CD4-positive, alpha-beta T cell treated with Interleukin-6 for 4 hours (primary cell): Measurements from ENCODE around the gene PHLDA3.
A peak's percentile ranks its signal among the peaks of the same experiment; 100 is the strongest.
"Not testable (repeated sequence)": the region's sequence is repeated elsewhere in the genome, so short reads cannot be mapped to it uniquely, and the experiment has no call there.

Source experiments
- DNase-seq: peaks from one replicate; pipeline ENCODE4 v3.0.0-alpha.2; 2020; ENCODE audit warnings: mixed read lengths

PHLDA3 gene

GRCh38 chr1:201485184-201485774 is 16.3 kb upstream of the PHLDA3 start:
- no peak for DNase-seq

DNA sequence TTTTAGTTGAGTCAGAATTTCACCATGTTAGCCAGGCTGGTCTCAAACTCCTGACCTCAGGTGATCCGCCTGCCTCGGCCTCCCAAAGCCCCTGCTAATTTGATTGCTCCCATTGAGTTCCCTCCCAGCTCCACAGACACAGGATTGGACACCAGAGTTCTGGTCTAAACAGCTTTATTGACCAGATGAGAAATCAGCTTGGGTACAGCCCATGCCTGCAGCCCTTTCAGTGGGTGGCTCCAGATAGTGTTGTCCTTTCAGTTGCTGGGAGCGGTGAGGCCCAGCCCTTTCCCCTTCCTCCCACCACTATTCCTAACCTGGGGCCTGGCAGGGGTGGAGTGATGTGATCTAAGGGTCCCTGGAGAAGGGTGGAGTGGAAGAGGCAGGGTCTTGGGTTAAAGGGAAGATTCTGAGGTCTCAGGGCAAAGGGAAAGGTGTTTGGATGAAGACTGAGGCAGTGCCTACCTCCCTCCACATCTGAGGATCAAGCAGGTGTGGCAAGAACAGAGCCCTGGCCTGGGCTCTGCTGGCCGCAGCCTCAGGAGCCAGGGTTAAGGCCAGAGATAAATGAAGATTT is 14.5 kb upstream of the PHLDA3 start:
- no peak for DNase-seq

- DNase-seq, result no peak
These were observed 13.8 kb upstream of the PHLDA3 start for GRCh38 chr1:201482755-201483154.

DNA sequence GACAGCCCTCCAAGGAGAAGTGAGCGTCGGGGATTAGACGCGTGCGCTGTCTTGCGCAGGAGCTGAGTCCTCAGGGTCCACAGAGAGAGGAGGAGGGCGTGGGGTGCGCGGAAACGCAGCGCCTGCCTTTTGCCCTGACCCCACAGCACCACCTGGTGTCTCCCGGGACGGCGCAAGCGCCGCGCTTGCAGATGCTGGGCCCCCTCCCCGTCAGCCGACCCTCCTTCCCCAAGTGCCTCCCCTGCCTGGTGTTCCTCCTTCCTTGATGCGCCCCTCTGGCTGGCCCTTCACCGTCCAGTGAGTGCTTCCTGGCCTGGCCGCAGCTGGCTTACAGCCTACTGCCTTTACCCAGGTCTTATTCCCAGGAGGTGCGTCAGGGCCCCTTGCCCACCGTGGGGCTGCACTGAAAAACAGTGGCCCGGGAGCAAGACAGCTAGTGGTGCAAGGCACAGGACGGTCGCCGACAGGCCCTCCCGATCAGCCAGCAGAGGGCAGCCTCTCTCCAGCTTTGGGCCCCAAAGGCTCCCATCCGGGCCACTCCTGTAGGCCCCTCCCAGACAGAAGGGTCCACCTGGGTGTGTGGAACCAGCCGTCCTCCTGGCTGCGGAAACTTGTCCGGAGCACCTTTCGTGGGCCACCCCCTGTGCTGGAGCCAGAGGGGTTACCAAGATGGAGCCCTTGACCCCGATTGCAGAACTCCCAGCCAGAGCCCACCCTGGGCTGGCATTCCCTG is 12.9 kb upstream of the PHLDA3 start:
- DNase-seq, result peak; percentile 84

- DNase-seq, result no peak
These were observed 12.0 kb upstream of the PHLDA3 start for GRCh38 chr1:201481004-201481380.

DNA sequence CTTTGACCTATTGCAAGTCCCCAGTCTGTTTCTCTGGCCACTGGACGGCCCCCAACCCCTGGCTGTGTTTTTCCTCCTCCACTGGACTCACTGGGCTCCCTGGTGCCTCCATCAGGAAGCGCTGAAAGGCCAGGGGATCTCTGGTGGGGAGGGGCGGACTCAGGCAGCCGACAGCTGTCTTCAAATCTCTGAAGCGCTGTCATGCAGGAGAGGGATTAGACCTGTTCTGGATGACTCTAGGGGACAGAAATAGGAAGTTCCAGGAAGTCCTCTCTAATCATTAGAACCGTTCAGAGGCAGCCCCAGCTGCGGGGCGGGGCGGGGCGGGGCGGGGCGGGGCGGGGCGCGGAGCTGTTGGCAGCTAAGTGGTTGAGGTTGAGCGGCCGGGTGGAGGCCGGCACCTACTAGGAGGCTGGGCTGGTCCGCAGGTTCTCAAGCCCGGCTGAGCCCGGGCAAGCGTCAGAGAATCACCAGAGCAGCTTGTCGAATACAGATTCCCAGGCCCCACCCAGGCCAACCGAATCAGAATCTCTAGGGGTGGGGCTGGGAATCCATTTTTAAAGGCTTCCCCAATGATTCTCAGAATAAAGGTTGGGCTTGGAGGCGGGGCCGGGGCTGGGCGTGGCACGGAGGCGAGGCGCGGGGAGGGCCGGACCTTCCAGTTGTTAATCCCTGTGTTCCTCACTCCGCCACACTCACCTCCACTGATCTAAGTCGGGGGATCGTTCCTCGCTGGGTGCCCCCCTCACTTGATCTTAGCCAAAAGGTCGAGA is 11.4 kb upstream of the PHLDA3 start:
- peak; percentile 61 for DNase-seq

DNA sequence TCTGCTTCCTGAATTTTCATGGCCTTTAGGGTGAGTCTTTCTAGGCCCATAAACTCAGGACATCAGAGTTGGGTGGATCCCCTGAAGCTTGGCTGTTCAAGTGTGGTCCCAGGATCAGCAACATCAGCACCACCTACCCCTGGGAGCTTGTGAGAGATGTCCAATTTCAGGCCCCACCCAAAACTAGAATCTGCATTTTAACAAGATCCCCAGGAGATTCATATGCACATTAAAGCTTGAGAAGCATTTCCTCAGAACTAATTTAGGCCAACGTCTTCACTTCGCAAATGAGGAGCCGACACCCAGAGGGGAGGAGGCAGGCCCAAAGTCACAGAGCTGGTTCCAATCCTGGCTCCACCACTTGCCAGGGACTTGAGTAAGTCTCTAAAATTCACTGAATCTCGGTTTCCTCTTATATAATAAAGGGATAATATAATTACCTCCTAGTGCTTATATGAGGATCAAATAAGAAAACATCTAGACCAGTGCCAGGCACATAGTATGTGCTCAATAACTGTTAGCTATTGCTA is 10.3 kb upstream of the PHLDA3 start:
- no peak for DNase-seq

- DNase-seq, result not testable (repeated sequence)
These were observed 9.7 kb upstream of the PHLDA3 start for GRCh38 chr1:201478666-201479065.

DNA sequence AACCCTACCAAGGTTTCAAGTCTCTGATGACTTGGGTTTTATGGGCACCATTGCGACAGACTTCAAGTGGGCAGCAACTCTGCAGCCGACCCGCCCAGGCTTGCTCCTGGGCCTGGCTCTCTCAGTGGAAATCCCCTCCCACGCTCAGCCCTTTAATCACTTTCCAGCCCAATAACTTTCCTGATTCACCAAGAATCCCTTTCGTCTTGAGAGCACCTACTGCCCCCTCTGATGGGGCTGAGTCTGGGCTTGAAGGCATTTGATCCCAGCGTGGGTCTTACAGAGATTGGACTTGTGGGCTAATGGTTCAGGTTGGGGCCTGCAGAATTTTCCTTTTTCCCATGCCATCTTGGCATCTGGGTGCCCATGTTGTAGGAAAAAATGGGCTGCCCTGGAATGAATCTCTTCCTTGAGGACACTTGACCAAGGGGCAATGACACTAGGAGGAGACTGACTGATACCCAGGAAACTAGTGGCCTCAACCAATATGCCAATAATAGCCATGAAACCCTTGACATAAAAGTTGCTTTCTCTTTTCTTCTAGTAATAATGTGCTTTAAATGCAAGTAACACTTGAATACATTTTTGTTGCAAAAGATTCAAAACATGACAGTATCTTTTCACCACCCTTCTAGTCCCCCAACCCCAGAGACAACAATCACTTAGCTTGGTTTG is 7.8 kb upstream of the PHLDA3 start:
- DNase-seq, result no peak

GRCh38 chr1:201475915-201476669 is 7.1 kb upstream of the PHLDA3 start:
- DNase-seq, result no peak

GRCh38 chr1:201475130-201475529 is 6.1 kb upstream of the PHLDA3 start:
- no peak for DNase-seq

DNA sequence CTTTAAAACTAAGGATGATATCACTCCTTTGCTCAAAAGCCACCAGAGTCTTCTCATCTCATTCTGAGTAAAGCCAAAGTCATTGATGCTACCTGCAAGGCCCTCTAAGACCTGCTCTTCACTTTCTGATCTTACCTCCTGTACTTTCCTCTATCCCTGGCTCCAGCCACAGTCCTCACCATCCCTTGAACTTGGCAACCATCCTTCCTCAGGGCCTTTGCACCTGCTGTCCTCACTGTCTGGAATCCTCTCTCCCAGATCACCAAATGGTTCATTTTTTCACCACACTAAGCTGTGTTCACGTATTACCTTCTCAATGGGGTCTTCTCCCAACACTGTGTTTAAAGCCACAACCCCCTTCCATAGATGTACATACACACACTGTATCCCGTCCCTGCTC is 4.3 kb upstream of the PHLDA3 start:
- no peak for DNase-seq

GRCh38 chr1:201472321-201472720 is 3.3 kb upstream of the PHLDA3 start:
- not testable (repeated sequence) for DNase-seq

DNA sequence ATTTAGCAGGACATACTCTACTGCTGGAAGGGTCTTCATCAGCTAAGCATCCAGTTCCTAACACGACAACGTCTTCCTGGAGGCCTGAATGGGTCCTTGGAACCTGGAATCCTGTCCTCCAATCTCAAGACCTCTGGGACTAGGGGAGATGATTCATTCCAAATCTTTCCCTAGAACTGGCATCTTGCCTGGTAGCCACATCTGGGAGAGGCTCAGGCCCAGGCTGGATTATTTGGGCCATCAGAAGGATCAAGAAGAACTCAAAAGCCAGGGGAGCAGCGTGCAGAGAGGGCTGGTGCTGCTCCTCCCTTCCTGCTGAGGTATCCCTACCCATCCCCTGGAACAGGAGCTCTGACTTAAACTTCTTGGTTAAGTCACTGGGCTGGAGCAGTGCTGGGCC is 2.8 kb upstream of the PHLDA3 start:
- DNase-seq, result no peak

DNA sequence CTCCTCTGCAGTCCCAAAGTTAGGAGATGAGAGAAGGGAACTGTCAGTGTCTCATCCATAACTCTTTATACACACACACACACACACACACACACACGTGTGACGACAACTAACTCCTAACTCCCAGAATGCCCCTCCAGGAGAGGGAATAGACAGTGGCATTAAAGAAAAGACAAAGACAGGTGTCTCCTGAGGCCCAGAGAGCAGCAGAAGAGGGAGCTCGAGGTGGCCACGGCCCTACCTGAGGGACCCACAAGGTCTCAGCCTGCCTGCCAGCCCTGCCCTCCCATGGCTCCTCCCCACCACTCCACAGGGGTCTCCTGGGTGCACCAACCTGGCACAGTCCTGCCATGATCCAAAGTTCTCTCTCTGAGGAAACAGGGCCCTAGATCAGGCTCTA is 1.6 kb upstream of the PHLDA3 start:
- DNase-seq, result no peak

DNA sequence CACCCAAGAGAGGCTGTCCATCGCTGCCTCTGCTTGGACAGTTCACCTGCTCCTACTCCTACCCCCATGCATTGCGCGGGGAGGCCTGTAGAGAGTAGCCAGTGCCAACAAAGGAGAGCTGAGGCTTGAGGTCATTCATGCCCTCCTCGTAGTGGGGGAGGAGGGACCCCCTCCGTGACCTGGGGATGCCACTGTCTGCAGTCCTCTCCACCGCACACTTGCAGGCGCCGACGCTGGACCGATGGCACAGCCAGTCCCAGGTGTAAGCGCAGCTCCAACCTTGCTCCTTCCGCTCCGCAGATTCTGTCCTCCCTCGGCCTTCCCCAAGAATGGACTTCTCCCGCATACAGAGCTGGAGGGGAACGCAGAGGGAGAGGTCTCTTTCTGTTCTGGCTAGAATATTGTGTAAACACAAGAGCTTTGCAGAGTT is 672 bp upstream of the PHLDA3 start:
- DNase-seq, result no peak

- DNase-seq, result no peak
These were observed 516 bp downstream of the PHLDA3 start for GRCh38 chr1:201468501-201468843.

DNA sequence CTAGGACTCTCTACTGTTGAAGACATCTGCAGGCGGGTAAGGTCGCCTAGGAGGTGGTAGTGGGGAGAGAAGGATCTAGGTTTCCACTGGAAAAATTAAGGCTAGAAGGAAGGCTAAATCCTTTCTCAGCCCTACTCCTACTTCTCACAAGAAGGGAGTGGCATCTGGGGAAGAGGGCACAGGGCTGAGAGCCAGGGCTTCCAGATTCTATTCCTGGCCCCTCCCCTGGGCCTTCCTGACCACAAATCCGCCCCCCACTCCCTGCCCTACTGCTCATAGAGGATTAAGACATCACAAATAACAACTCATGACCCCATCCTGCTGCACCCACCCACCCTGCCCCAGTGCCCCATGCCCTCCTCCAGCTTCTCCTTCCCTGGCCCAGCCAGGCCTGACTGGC is 2.5 kb downstream of the PHLDA3 start:
- DNase-seq, result no peak

- DNase-seq, result no peak
These were observed 3.2 kb downstream of the PHLDA3 start for GRCh38 chr1:201465698-201466290.

DNA sequence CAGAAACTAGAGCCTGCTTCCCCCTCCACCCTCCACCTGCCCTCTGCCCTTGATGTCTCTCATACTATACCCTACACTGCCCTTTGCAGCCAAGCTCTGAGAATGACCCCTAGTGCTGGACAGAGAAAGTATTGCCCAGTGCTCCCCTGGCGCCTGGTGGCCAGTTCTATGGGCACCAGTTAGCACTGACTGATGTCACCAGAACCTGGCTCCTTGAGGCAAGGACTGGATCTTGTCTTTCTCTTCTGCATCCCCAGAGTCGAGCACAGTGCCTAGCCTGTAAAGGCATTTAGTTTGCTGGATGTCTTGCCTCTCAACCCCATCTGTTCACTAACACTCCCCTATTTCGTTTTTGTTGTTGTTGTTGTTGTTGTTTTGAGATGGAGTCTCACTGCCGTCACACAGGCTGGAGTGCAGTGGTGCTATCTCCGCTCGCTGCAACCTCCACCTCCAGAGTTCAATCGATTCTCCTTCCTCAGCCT is 5.9 kb downstream of the PHLDA3 start:
- DNase-seq, result no peak

GRCh38 chr1:201461645-201462441 is 7.1 kb downstream of the PHLDA3 start:
- no peak for DNase-seq
